ENCODE results near the gene TMCC1.
A peak's percentile ranks its signal among the peaks of the same experiment; 100 is the strongest.
"Not testable (repeated sequence)": the region's sequence is repeated elsewhere in the genome, so short reads cannot be mapped to it uniquely, and the experiment has no call there.

Gene TMCC1

DNA sequence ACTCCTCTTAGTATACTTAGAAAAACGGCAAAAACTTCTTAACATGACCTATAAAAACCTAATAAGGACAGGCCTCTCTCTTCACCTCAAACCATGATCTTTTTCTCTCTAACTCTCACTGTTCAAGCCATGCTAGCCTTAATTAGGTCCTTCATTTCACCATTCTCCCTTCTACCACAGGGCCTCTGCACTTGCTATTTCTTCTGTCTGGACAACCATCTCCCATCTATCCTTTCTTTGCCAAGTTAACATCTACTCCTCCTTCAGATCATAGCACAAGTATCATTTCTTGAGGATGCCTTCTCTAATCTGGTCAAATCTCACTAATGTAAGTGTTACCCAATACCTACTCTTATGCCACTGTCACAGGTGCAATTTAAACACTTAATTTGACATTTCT, 39.1 kb downstream of the TMCC1 start:
- DNase-seq, result no peak
- in situ Hi-C loops (cut with MboI; ENCODE audit: low pct_unique_long_range_greater_than_20kb, low sequenced_read_pairs), result no loop called here

DNA sequence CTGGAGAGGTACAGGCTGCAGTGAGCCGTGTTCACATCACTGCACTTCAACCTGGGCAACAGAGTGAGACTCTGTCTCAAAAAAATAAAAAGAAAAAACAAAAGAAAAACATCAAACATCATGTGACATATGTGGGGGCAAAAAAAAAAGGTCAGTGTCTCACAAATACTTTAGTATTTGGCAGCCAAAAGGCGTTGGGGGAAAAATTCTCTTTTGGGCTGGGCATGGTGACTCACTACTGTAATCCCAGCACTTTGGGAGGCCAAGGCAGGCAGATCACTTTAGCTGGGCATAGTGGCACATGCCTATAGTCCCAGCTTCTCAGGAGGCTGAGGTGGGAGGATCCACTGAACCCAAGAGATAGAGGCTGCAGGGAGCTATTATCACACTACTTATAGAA, 47.6 kb downstream of the TMCC1 start:
- no peak for DNase-seq
- in situ Hi-C loops (cut with MboI; ENCODE audit: low pct_unique_long_range_greater_than_20kb, low sequenced_read_pairs), result no loop called here

DNA sequence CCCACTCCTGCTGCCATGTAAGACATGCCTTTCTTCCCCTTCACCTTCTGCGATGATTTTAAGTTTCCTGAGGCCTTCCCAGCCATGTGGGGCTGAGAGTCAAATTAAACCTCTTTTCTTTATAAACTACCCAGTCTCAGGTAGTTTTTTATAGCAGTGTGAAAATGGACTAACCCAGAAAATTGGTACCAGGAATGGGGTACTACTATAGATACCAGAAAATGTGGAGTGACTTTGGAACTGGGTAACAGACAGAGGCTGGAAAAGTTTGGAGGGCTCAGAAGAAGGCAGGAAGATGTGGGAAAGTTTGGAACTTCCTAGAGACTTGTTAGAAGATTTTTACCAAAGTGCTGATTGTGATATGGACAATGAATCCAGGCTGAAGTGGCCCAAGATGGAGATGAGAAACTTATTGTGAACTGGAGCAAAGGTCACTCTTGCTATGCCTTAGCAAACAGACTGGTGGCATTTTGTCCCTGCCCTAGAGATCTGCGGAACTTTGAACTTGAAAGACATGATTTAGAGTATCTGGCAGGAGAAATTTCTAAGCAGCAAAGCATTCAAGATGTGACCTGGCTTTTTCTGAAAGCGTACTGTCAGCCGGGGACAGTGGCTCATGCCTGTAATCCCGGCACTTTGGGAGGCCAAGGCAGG, 52.7 kb downstream of the TMCC1 start:
- no peak for DNase-seq
- in situ Hi-C loops (cut with MboI; ENCODE audit: low pct_unique_long_range_greater_than_20kb, low sequenced_read_pairs), result no loop called here

DNA sequence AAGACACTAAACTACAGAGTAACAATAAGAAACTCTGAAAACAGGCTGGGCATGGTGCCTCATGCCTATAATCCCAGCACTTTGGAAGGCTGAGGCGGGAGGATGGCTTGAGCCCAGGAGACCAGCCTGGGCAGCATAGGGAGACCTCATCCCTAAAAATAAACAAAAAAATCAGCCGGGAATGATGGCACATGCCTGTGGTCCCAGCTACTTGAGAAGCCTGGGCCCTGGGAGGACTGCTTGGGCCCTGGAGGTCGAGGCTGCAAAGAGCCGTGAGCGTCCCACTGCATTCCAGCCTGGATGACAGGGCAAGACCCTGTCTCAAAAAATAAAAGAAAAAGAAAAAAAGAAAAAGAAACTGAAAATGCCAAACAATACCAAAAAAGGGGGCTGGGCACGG, 55.4 kb downstream of the TMCC1 start:
- no peak for DNase-seq
- in situ Hi-C loops (cut with MboI; ENCODE audit: low pct_unique_long_range_greater_than_20kb, low sequenced_read_pairs), result no loop called here

DNA sequence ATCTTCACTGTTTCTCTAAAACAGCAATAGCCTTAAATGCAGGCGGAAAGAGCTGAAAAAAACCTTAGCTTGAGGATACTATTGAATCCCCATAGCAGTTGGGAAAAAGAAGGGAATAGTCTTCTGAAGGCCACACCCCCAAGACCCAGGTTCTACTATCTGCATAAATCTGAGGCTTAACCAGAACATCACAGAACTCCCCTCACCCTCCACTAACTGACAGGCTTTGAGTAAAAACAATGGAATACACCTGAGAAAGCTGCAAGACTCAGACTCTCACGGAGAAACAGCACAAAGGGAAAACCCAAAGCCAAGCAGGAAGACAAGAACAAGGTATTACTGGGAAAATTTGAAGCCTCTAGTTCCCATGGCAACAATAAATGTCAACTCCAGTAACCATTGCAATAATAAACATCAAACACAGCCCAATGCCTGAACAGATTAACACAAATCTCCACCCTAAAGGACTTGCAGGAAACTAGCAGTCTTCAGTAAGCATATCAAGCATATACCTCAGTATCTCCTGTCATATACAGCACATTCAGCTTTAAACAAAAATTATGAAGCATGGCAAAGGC, 56.4 kb downstream of the TMCC1 start:
- in situ Hi-C loops (cut with MboI; ENCODE audit: low pct_unique_long_range_greater_than_20kb, low sequenced_read_pairs), result no loop called here
- no peak for DNase-seq

DNA sequence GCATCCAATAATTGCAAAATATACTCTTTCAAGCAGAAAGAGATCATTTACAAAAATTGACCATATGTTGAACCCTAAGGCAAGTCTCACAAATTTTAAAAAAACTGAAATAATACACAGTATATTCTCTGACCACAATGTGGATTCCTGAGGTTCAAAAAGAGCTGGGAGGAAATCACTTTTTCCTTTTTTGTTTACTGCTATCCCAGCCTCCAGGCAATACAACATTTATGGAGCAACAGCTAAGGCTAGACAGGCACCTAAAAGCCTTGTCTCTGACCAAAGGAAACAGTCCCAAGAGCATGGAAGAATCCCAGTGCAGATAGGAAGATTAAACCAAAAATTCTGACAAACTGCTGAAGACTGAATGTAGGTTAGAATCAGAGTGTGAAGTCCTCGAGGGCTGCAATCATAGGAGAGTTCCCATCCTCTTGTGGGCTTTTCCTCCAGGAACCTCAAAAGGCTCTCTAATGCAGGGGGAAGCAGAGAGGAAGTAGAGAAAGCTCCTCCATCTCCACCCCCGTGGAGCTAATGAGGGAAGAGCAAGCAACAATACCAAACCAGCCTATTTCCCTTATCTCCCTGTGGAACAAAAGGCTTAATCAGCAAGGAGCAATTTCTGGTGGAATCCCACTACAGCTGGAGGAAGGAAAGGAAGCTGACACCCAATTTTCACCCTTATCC, 57.0 kb downstream of the TMCC1 start:
- DNase-seq, result no peak
- in situ Hi-C loops (cut with MboI; ENCODE audit: low pct_unique_long_range_greater_than_20kb, low sequenced_read_pairs), result no loop called here

DNA sequence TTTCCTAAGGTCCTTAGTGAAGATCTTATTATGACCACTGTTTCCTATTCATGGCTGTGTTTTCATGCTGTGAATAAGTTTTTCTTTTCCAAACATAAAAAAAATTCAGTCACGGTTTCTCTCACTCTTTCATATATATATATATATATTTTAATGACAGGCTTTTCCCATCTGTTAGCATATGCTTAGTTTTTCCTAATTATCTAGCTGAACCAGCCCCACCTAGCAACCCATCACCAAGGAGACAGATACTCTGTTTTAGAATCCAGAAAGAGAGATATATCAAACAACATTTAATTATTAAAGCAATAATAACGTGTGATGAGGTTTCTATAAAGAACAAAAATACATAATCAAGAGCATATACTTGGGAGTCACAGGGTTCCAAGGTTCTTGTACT, 58.3 kb downstream of the TMCC1 start:
- no peak for DNase-seq
- in situ Hi-C loops (cut with MboI; ENCODE audit: low pct_unique_long_range_greater_than_20kb, low sequenced_read_pairs), result no loop called here

DNA sequence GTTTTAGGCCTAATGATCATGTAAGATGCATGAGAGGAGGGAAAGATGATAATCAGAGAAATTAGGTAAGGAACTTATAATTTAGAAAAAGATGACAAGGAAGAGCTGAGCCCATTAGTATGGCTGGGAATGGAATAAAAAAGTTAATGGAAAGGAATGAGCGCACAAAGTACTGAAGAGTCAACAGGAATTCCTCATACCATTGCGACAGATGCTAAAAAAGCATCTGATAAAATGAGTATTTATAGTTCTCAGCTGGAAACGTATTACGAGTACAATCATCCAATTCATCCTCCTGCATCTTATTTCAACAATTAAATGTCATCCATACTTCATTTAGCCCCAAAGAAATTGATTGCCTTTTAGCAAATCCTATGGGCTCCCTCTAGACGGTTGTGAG, 58.9 kb downstream of the TMCC1 start:
- in situ Hi-C loops (cut with MboI; ENCODE audit: low pct_unique_long_range_greater_than_20kb, low sequenced_read_pairs), result no loop called here

DNA sequence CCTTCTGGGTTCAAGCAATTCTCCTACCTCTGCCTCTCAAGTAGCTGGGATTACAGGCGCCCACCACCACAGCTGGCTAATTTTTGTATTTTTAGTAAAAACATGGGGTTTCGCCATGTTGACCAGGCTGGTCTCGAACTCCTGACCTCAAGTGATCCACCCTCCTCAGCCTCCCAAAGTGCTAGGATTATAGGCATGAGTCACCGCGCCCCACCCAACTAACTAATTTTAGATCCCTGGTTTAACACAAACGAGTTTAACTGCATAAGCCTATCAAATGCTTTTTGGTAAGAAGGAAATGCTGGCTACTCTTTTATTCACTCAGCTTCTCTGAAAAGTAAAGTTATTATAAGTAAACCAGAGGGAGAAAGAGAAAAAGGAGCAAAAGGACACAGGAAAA, 61.6 kb downstream of the TMCC1 start:
- DNase-seq, result not testable (repeated sequence)

More for the DNA sequence above, 58.9 kb downstream of the TMCC1 start:
- no peak for DNase-seq

DNA sequence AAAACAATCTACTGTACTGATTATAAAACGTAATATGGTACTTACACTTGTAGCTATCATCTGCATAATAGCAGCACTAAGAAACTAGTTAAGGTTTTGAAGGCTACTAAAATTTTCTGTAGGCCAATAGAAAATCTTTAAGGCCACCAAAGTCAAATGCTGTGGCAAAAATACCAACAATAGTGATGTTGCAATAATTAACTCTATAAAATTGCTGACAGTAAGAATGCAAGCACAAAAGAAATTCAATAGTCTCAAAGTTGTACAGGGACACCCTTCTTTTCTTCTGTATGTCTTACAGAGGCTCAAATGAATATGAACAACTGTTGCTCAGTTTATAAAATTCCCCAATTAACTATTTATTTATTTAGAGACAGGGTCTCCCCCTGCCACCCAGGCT, 62.0 kb downstream of the TMCC1 start:
- DNase-seq, result no peak
- in situ Hi-C loops (cut with MboI; ENCODE audit: low pct_unique_long_range_greater_than_20kb, low sequenced_read_pairs), result no loop called here

More for the DNA sequence above, 61.6 kb downstream of the TMCC1 start:
- in situ Hi-C loops (cut with MboI; ENCODE audit: low pct_unique_long_range_greater_than_20kb, low sequenced_read_pairs), result not testable (repeated sequence)

DNA sequence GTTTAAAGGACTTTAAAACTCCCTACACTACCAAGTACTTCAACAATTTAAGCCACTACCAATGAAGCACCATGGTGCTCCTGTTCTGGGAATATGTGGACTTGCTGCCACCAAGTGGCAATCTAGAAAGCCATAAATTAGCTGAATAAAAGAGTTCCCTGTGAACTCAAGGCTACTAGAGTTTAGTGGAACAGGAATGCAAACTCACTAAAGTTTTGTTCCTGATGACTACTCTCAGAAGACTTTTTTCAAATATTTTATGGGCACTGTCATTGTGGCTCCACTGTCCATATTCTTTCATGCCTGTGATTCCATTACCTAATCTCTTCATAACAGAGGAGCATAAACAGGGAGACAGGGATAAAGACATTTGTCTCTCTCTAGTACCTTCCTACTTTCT, 63.9 kb downstream of the TMCC1 start:
- in situ Hi-C loops (cut with MboI; ENCODE audit: low pct_unique_long_range_greater_than_20kb, low sequenced_read_pairs), result loop anchor here (10.0 kb wide), 1 partner anchor 175 kb away; no protein-coding TSS in a partner anchor
- peak; percentile 58 for DNase-seq

DNA sequence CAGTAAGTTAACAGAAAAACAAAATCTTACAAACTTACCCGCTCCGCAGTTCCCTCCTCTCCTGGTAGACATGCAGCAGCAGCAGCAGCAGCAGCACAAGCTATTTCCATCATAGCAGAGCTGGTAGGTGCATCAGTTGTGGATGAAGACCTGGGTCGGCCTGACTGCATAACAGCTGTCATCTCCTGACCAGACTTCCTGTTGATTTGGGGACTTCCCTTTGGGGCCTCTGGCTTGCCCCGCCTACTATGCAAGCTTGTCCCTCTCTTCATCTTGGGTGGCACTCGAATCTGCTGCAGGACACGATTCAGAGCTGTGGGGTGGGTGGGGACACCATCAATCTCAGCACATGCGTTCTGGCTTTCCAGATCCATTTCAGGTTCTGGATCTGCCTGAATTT, 65.7 kb downstream of the TMCC1 start:
- peak; percentile 45 for DNase-seq
- in situ Hi-C loops (cut with MboI; ENCODE audit: low pct_unique_long_range_greater_than_20kb, low sequenced_read_pairs), result loop anchor here (10.0 kb wide), 1 partner anchor 173 kb away; no protein-coding TSS in a partner anchor

DNA sequence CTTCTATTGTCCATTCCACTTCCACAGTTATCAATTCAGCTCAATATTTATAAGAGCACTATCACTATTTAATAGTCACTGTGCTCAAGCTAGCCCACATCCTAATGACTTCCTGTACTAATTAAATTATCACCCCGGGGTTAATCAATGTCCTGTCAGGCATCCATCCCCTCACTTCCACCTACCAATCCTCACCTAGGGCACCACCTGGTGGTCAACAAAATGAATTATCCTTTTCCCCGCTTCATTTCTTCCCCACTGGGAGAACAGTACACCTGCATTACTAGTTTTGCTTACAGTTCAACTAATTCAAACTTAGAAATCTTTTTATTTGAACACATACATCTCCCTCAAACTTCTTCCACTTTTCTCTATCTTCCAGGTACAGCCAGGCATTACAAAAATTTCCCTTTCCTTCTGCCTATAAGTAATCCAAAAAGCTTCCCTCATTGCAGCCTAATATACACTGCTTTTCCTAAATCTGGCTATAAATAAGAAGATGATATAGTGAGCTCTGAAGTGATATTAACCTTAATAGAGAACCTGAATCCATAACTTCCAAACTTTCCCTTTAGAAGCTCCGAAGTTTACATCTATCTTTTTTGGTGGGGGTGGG, 68.5 kb downstream of the TMCC1 start:
- DNase-seq, result peak; percentile 65
- in situ Hi-C loops (cut with MboI; ENCODE audit: low pct_unique_long_range_greater_than_20kb, low sequenced_read_pairs), result loop anchor here (10.0 kb wide), 1 partner anchor 170 kb away; no protein-coding TSS in a partner anchor

DNA sequence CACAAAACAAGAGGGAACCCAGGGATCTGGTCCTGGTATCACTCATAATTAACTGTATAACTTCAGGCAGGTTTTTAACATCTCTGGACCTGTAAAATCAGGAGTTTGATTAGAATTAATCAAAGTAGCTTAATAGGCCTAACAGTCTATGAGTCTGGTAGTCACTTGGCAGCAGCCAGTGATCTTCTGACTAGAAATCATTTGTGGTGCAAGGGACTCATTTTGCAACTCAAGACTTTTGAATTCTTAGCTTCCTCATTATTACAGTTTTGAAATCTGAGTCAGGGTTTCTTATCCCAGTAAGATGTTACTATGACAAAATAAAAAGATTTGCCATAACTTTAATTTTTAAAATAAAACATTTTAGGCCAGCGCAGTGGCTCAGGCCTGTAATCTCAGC, 70.8 kb downstream of the TMCC1 start:
- no peak for DNase-seq
- in situ Hi-C loops (cut with MboI; ENCODE audit: low pct_unique_long_range_greater_than_20kb, low sequenced_read_pairs), result loop anchor here (10.0 kb wide), 1 partner anchor 168 kb away; no protein-coding TSS in a partner anchor

DNA sequence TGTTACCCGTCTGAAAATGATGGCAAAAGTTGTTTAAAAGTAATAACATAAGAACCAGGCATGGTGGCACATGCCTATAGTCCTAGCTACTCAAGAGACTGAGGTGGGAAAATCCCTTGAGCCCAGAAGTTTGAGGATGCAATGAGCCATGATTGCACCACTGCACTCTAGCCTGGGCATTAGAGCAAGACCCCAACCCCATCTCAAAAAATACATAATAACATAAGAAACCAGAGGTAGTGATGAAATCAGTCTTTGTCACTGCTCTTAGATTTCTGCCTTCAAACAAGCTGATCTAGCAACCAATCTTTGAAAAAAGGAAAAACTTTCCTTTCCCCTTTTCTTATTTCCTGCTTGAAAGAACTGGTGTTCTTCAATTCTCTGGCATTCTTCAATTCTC, 71.3 kb downstream of the TMCC1 start:
- in situ Hi-C loops (cut with MboI; ENCODE audit: low pct_unique_long_range_greater_than_20kb, low sequenced_read_pairs), result loop anchor here (10.0 kb wide), 1 partner anchor 167 kb away; no protein-coding TSS in a partner anchor
- no peak for DNase-seq

DNA sequence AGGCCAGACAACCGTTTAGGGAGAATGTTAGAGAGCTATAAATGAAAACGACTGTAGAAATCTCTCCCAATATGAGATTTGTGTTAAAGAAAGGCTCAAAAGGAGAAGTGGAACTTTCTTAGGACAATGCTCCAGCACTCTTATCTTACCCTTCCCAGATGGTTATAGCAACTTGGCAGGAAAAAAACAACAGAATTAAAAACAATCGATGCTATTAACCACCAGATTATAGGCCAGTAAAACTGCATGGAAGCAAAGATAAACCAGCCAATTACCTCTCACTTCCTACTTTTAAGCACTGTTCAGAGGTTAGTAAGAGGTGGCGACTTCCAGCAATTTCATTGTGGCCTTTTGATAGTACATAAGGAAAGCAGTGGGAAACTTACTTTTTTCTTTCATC, 72.9 kb downstream of the TMCC1 start:
- DNase-seq, result peak; percentile 85
- in situ Hi-C loops (cut with MboI; ENCODE audit: low pct_unique_long_range_greater_than_20kb, low sequenced_read_pairs), result loop anchor here (10.0 kb wide), 1 partner anchor 166 kb away; no protein-coding TSS in a partner anchor

DNA sequence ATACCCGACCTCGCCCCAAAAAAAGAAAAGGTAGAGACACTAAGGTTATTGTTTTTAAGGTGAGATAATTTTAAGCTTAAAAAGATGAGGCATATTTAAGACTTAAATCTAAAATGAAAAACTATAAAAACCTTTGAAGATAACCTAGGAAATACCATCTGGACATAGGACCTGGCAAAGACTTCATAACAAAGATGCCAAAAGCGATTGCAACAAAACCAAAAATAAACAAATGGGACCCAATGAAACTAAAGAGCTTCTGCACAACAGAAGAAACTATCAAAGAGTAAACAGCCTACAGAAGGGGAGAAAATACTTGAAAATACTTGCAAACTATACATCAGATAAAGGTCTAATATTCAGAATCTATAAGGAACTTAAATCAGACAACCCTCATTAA, 80.9 kb downstream of the TMCC1 start:
- no peak for DNase-seq
- in situ Hi-C loops (cut with MboI; ENCODE audit: low pct_unique_long_range_greater_than_20kb, low sequenced_read_pairs), result no loop called here

DNA sequence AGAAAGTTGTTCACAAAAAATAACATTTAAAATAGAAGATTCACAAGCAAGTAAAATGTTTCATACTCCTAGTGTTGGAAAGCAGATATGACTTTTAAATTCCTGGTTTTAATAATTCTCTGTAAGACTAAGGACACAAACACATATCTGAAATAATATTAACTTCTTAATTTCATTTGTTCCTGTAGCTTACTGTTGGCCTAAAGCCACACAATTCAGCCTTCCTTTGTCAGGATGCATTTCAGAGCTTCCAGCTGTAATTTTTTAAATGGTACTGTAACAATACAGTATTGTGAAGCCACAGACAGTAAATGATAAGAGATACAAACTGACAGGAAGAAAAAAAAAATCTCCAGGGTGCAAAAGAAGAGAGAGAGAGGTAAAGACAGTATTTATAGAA, 84.2 kb downstream of the TMCC1 start:
- in situ Hi-C loops (cut with MboI; ENCODE audit: low pct_unique_long_range_greater_than_20kb, low sequenced_read_pairs), result no loop called here
- DNase-seq, result no peak

DNA sequence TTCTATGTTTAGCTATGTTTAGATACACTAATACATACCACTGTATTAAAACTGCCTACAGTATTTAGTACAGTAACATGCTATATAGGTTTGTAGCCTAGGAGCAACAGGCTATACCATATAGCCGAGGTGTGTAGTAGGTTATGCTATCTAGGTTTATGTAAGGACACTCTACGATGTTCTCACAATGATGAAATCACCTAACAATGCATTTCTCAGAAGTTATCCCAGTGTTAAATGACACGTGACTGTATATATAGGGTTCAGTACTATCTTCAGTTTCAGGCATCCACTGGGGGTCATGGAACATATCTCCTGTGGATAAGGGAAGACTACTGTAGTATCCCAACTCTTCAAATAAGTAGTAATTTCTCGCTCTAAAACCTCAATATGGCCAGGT, 97.4 kb downstream of the TMCC1 start:
- DNase-seq, result no peak
- in situ Hi-C loops (cut with MboI; ENCODE audit: low pct_unique_long_range_greater_than_20kb, low sequenced_read_pairs), result no loop called here

Data from KBM-7 (cell line).